ENCODE data around the gene HEPHL1.

DNA sequence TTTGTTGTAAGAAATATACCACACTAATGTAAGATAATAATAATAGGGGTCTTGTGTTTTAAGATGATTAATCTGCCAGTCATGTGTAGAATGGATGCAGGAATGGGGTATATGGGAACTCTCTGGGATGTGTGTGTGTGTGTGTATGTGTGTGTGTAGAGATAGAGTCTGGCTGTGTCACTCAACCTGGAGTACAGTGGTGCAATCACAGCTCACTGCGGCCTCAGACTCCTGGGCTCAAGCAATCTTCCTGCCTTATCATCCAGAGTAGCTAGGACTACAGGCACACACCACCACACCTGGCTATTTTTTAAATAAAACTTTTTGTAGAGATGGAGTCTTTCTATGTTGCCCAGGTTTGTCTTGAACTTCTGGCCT is 96.0 kb downstream of the HEPHL1 start:
- TF ChIP-seq YY1 (IDR thresholded peaks at IDR 0.05; ENCODE audit: insufficient read depth, insufficient read length) (no peak), ZNF274 (IDR thresholded peaks at IDR 0.05; ENCODE audit: low read depth, low read length) (no peak), SUZ12 (IDR thresholded peaks at IDR 0.05; ENCODE audit: extremely low read depth, insufficient read depth, insufficient read length) (no peak)
